H1 (cell line): ENCODE results near the gene PHGDH. TPM values are rescaled to one million over a fixed set of nuclear protein-coding genes. Genes with fewer than 3 reads are reported as not detected.

ENCODE experiments used
- CTCF ChIA-PET: fragments of 300-600 bp; sonication (Branson Sonifier 250); formaldehyde crosslinking; loops from one replicate; lab custom pipeline; 2021; ENCODE audit not compliant: partially characterized antibody; lab: Charles Lee
- POLR2A ChIA-PET: fragments of 300-600 bp; sonication (Branson Sonifier 250); formaldehyde crosslinking; loops from one replicate; lab custom pipeline; 2021; ENCODE audit warnings: inconsistent platforms; ENCODE audit not compliant: partially characterized antibody; lab: Charles Lee
- DNase-seq, 2 experiments: peaks; one replicate each; pipeline versions ENCODE4 v3.0.0 to v3.0.0-alpha.2; 2010 to 2022; ENCODE audit warnings: low spot score in 2 of 2, low read depth in 1 of 2, mixed read lengths in 1 of 2
- FAIRE-seq: peaks from 2 replicates; lab custom pipeline; 2011; peaks lifted over from hg19 to GRCh38; lab: Jason Lieb, UNC
- H2AFZ ChIP-seq: 2 replicates; pipeline ENCODE4 v1.8.1; 2012; ENCODE audit warnings: low read length, inconsistent platforms
- H2AK5ac ChIP-seq: 2 replicates; pipeline ENCODE4 v1.6.1; 2013; ENCODE audit warnings: low read depth, low read length
- H2BK120ac ChIP-seq: replicated peaks from 2 replicates; pipeline ENCODE3; 2013; ENCODE audit warnings: low read depth, low read length, inconsistent platforms
- H2BK12ac ChIP-seq: 2 replicates; pipeline ENCODE4 v1.6.1; 2013; ENCODE audit warnings: low read depth, low read length
- H2BK15ac ChIP-seq: 2 replicates; pipeline ENCODE4 v1.6.1; 2013; ENCODE audit warnings: low read length
- H2BK20ac ChIP-seq: 2 replicates; pipeline ENCODE4 v1.6.1; 2013; ENCODE audit warnings: low read length
- H2BK5ac ChIP-seq: 2 replicates; pipeline ENCODE4 v1.6.1; 2013; ENCODE audit warnings: low read depth, low read length
- H3K14ac ChIP-seq: 2 replicates; pipeline ENCODE4 v1.6.1; 2013; ENCODE audit warnings: inconsistent platforms; ENCODE audit not compliant: insufficient read length
- H3K18ac ChIP-seq: 2 replicates; pipeline ENCODE4 v1.6.1; 2013; ENCODE audit warnings: low read length; ENCODE audit errors: extremely low read depth
- H3K23ac ChIP-seq: 2 replicates; pipeline ENCODE4 v1.6.1; 2013; ENCODE audit warnings: inconsistent platforms; ENCODE audit not compliant: insufficient read length
- H3K23me2 ChIP-seq: 2 replicates; pipeline ENCODE4 v1.6.1; 2013; ENCODE audit warnings: low read depth, low read length
- H3K27ac ChIP-seq: 2 replicates; pipeline ENCODE4 v1.6.1; 2011; ENCODE audit warnings: low read depth, low read length, inconsistent platforms
- H3K27me3 ChIP-seq, 4 experiments: replicated peaks in 1 of 4; 1 replicate in 1 of 4; 2 replicates in 3 of 4; pipeline versions ENCODE4 v1.6.1 to v1.8.1; 2011 to 2013; ENCODE audit warnings: low read length in 3 of 4, mild to moderate bottlenecking in 3 of 4, inconsistent platforms in 2 of 4, mixed read lengths in 2 of 4, moderate library complexity in 1 of 4; ENCODE audit not compliant: control insufficient read depth in 3 of 4, insufficient read depth in 3 of 4; ENCODE audit errors: extremely low read depth in 1 of 4
- H3K36me3 ChIP-seq, 4 experiments: 2 replicates each; pipeline versions ENCODE4 v1.6.1 to v1.8.1; 2011 to 2013; ENCODE audit warnings: mild to moderate bottlenecking in 4 of 4, low read length in 3 of 4, moderate library complexity in 2 of 4, control low read depth in 1 of 4, inconsistent platforms in 1 of 4; ENCODE audit not compliant: insufficient read depth in 4 of 4, control insufficient read depth in 2 of 4
- H3K4ac ChIP-seq: replicated peaks from 2 replicates; pipeline ENCODE3; 2013; ENCODE audit warnings: low read length, low read depth, mixed read lengths, inconsistent platforms; ENCODE audit not compliant: insufficient read length
- H3K4me1 ChIP-seq, 4 experiments: replicated peaks in 1 of 4; 1 replicate in 1 of 4; 2 replicates in 3 of 4; pipeline versions ENCODE4 v1.6.1 to v1.8.1; 2011 to 2013; ENCODE audit warnings: low read length in 3 of 4, inconsistent platforms in 2 of 4, mixed read lengths in 1 of 4; ENCODE audit not compliant: insufficient read depth in 4 of 4, control insufficient read depth in 3 of 4
- H3K4me2 ChIP-seq, 2 experiments: 2 replicates each; pipeline versions ENCODE4 v1.6.1 to v1.8.1; 2011 to 2013; ENCODE audit warnings: low read depth in 2 of 2, low read length in 2 of 2, control low read depth in 1 of 2, inconsistent platforms in 1 of 2, mild to moderate bottlenecking in 1 of 2; ENCODE audit not compliant: insufficient read depth in 1 of 2
- H3K4me3 ChIP-seq, 4 experiments: fragments of 200-600, 300-600 bp in 1 of 4; sonication (generic), shearing (Covaris generic), sonication (Bioruptor Twin) in 1 of 4; 2 replicates each; pipeline versions ENCODE4 v1.5.1 to v1.8.1; 2011 to 2016; ENCODE audit warnings: low read length in 4 of 4, low read depth in 3 of 4, control low read depth in 2 of 4, inconsistent platforms in 2 of 4, mild to moderate bottlenecking in 2 of 4, mixed read lengths in 1 of 4, moderate library complexity in 1 of 4; ENCODE audit not compliant: insufficient read depth in 2 of 4; ENCODE audit errors: extremely low read depth in 1 of 4
- H3K56ac ChIP-seq: replicated peaks from 2 replicates; pipeline ENCODE3; 2013; ENCODE audit warnings: low read depth, mild to moderate bottlenecking, mixed read lengths, low read length, inconsistent platforms; ENCODE audit not compliant: insufficient read length
- H3K79me1 ChIP-seq: 2 replicates; pipeline ENCODE4 v1.6.1; 2013; ENCODE audit warnings: low read depth, low read length, control low read depth
- H3K79me2 ChIP-seq, 2 experiments: 2 replicates each; pipeline versions ENCODE4 v1.6.1 to v1.8.1; 2012 to 2013; ENCODE audit warnings: low read length in 2 of 2, mild to moderate bottlenecking in 2 of 2, inconsistent platforms in 1 of 2; ENCODE audit not compliant: insufficient read depth in 2 of 2, control insufficient read depth in 1 of 2
- H3K9ac ChIP-seq, 4 experiments: replicated peaks in 1 of 4; 1 replicate in 1 of 4; 2 replicates in 3 of 4; pipeline versions ENCODE4 v1.6.1 to v1.8.1; 2011 to 2013; ENCODE audit warnings: low read depth in 3 of 4, low read length in 3 of 4, control low read depth in 2 of 4, mild to moderate bottlenecking in 2 of 4, moderate library complexity in 2 of 4, inconsistent platforms in 1 of 4; ENCODE audit errors: extremely low read depth in 1 of 4
- H3K9me3 ChIP-seq, 2 experiments: 2 replicates each; pipeline versions ENCODE4 v1.6.1 to v1.8.1; 2012 to 2013; ENCODE audit warnings: mild to moderate bottlenecking in 2 of 2, moderate library complexity in 2 of 2, control low read depth in 1 of 2, inconsistent platforms in 1 of 2, low read depth in 1 of 2, low read length in 1 of 2, mixed read lengths in 1 of 2; ENCODE audit not compliant: insufficient read depth in 2 of 2
- H4K20me1 ChIP-seq, 2 experiments: replicated peaks in 1 of 2; 2 replicates each; pipeline versions ENCODE3 to v1.8.1; 2011 to 2013; ENCODE audit warnings: inconsistent platforms in 2 of 2, low read length in 2 of 2, mild to moderate bottlenecking in 1 of 2; ENCODE audit not compliant: insufficient read depth in 2 of 2, control insufficient read depth in 1 of 2
- H4K5ac ChIP-seq: 2 replicates; pipeline ENCODE4 v1.6.1; 2013; ENCODE audit warnings: low read length, low read depth, mixed read lengths, inconsistent platforms; ENCODE audit not compliant: insufficient read length
- H4K8ac ChIP-seq: 2 replicates; pipeline ENCODE4 v1.8.0; 2013; ENCODE audit warnings: mild to moderate bottlenecking, moderate library complexity, low read length, inconsistent platforms; ENCODE audit not compliant: insufficient read depth; ENCODE audit errors: extremely low read depth
- H4K91ac ChIP-seq: replicated peaks from 2 replicates; pipeline ENCODE3; 2013; ENCODE audit warnings: low read length, mixed read lengths, inconsistent platforms; ENCODE audit not compliant: insufficient read length
- EZH2 ChIP-seq: fragments of 200-600 bp; sonication (generic); IDR thresholded peaks from 2 replicates; pipeline ENCODE4 v1.7.1; 2012; ENCODE audit warnings: low read depth, mild to moderate bottlenecking, moderate library complexity, low read length, inconsistent platforms; ENCODE audit not compliant: severe bottlenecking
- WGBS, 2 experiments: shearing (Covaris generic) in 1 of 2; methylation state at CpG; one replicate each; pipeline versions ENCODE4 v1.1.6 to v1.1.7; 2013 to 2015; ENCODE audit warnings: low lambda C conversion rate in 2 of 2, mixed read lengths in 2 of 2, inconsistent platforms in 1 of 2, low coverage in 1 of 2, missing lambda C conversion rate in 1 of 2; ENCODE audit not compliant: insufficient replicate concordance in 2 of 2, insufficient coverage in 1 of 2, insufficient read length in 1 of 2; ENCODE audit errors: extremely low coverage in 1 of 2, missing lambda C conversion rate in 1 of 2; 5-methylcytosine and 5-hydroxymethylcytosine counted together
- polyA plus RNA-seq, 7 experiments: library from polyadenylated mRNA; depleted of rRNA in 3 of 7; stranded (reverse) in 5 of 7; unstranded in 2 of 7; fragments of >200 nt in 5 of 7; fragments of 200-250 nt in 2 of 7; gene quantifications; 1 replicate in 5 of 7; 2 replicates in 1 of 7; 4 replicates in 1 of 7; pipeline versions ENCODE4 v1.2.1 to v1.2.3, GENCODE V29; 2011 to 2013; ENCODE audit warnings: missing spikeins in 2 of 7, mixed read lengths in 2 of 7
- total RNA-seq: library from RNA; stranded (reverse); fragmentation: NEBNext Ultra II Directional; extraction: Animal tissue kit (Norgen Biotek cat#: 25700); gene quantifications from 2 replicates; pipeline ENCODE4 v1.2.1, GENCODE V29; 2021
- TF ChIP-seq, protein P1 (sequence below): IDR thresholded peaks from 2 replicates; pipeline ENCODE4 v1.6.1; 2011; ENCODE audit warnings: low read length, improper control_type of control experiment

Gene PHGDH
- total and polyA plus RNA-seq, 2 of the 8 experiments (the other 6 are each of a cell fraction or from before 2014, with no cell fraction given), result 358 to 687 TPM

DNA sequence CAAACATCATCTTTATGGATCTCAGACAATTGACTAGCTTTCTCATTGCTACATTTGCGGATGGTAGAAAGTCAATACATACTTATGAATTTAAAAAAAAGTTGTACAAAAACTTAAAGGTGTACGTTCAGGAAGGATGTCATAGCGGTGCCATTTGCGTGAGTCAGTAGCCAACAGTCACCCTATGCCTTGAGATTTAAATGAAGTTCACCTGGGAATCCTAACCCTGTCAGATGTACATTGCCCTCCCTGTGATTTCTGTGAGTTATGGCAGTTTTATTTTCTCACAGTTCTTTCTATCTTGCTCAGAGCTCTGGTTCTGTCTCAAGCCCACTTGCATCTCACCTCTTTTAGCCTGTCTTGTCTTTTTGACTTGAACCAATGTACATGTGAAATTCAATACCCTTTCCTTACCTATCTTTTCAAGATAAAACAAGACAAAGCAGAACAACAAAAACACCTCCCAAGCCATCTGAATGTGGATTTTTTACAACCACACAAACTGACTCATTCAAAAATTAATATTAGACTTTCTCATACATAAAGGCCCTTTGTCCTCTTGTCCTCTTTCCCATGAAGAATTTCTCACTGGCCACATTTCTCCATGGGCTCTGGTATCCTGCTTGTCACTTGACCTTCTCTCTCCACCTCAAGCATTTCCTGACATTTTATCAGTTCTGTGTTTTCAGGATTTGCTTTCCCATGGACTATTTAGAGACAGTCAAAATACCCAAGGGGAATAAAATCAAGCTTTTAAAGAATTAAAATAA lies 38.4 kb upstream of the PHGDH start:
- no peak overlapping the region for H3K9ac ChIP-seq
- no peak overlapping the region for H3K18ac ChIP-seq
- H4K20me1 ChIP-seq, result no peaks in the 10 kb centered on the region
- no peak overlapping the region for H4K5ac ChIP-seq
- H3K23ac ChIP-seq, result no peak overlapping the region
- H3K4me3 ChIP-seq, result no peak overlapping the region
- no peak overlapping the region for H4K8ac ChIP-seq
- H3K36me3 ChIP-seq, result no peaks in the 10 kb centered on the region
- H3K79me2 ChIP-seq, result no peaks in the 10 kb centered on the region
- no peak overlapping the region for H2BK120ac ChIP-seq
- no peak overlapping the region for H3K4me2 ChIP-seq
- H3K79me1 ChIP-seq, result no peaks in the 10 kb centered on the region
- no peak overlapping the region for H3K14ac ChIP-seq
- no peaks in the 10 kb centered on the region; the same call in 1 of the 2 replicates for H3K23me2 ChIP-seq
- no peak overlapping the region; the same call in 1 of the 2 replicates for H2AFZ ChIP-seq
- no peaks in the 10 kb centered on the region for H3K9me3 ChIP-seq
- no peaks in the 10 kb centered on the region for H3K27me3 ChIP-seq
- H3K27ac ChIP-seq, result no peak overlapping the region
- H2BK12ac ChIP-seq, result no peak overlapping the region
- no peak overlapping the region for H2AK5ac ChIP-seq
- no peak for DNase-seq
- ChIA-PET CTCF (interaction anchor here (0.8 to 10.4 kb wide), 8 partner anchors 10 to 300 kb away, joined by 3 to 141 read pairs (median 39); partner anchors contain the start of genes PHGDH and ZNF697), POLR2A (interaction anchor here (0.6 to 10.2 kb wide), 6 partner anchors 25 to 85 kb away, joined by 3 to 167 read pairs (median 6); partner anchors contain the start of genes PHGDH and ZNF697)
- H4K91ac ChIP-seq, result no peak overlapping the region
- 91% methylated on average over 4 of the region's 4 CpGs; no CpG with 5 or more reads in 1 of the 2 experiments for WGBS, 2 experiments
- no peak overlapping the region for H2BK20ac ChIP-seq
- H3K4me1 ChIP-seq, result peaks cover 0 to 8% (median 7%) of the 10 kb centered on the region in 4 experiments; a peak in 5 of 7 replicates
- no peak for FAIRE-seq
- H2BK5ac ChIP-seq, result no peak overlapping the region
- no peak overlapping the region for H3K4ac ChIP-seq
- H3K56ac ChIP-seq, result no peak overlapping the region
- no peak overlapping the region for H2BK15ac ChIP-seq
- TF ChIP-seq, protein P1, sequence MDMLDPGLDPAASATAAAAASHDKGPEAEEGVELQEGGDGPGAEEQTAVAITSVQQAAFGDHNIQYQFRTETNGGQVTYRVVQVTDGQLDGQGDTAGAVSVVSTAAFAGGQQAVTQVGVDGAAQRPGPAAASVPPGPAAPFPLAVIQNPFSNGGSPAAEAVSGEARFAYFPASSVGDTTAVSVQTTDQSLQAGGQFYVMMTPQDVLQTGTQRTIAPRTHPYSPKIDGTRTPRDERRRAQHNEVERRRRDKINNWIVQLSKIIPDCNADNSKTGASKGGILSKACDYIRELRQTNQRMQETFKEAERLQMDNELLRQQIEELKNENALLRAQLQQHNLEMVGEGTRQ, result no peak
- no peak for TF ChIP-seq EZH2
